Epidermal melanocyte (primary cell): ENCODE data around the gene ANAPC2.
A peak's percentile ranks its signal among the peaks of the same experiment; 100 is the strongest.
"Not testable (repeated sequence)": the region's sequence is repeated elsewhere in the genome, so short reads cannot be mapped to it uniquely, and the experiment has no call there.

Experiments used
- DNase-seq: peaks from one replicate; pipeline ENCODE4 v3.0.0; 2011; ENCODE audit warnings: low spot score; ENCODE audit not compliant: insufficient read length

ANAPC2 gene

DNA sequence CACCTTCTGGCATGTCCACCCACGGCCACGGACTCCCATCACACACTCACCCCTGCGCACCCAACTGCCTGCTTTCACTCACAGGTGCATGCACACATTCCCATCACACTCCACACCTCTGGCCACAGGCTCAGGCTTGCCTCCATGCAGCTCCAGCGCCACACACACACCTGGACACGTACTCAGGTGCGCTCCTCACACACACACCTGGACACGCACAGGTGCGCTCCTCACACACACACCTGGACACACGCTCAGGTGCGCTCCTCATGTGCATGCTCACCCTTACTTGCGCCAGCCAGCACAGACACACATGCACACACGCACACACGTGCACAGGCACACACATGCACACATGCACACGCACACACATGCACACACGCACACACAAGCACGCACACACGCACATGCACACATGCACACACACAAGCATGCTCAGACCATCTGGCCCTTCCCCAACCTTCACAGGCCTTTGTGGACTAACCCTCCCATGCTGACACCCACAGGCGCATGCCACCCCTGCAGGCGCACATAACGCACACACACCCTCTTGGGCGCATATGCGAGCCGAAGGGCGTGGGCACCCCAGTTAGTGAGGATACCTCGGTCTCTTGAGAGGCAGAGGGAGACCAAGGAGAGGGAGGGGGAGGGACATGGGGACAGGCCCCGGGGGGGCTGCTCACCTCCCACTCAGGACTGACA, 41.1 kb downstream of the ANAPC2 start:
- DNase-seq, result no peak

DNA sequence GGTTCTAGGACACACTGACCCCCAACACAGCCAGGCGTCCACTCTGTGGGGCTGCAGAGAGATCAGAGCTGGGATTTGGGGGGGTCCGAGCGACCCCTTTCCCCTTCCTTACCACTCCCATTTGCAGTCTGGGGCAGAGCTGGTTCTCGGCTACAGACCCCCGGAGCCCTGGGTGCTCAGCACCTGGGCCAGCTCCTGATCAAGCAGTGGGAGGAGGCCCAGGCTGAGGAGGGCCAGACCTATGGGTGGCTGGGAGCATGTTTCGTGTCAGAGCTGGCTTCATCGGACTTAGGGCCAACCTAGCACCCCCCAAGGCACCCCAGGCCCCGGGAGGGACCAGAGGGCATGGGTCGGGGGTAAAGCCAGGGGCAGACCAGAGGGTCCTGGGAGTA, 41.8 kb downstream of the ANAPC2 start:
- DNase-seq, result no peak

DNA sequence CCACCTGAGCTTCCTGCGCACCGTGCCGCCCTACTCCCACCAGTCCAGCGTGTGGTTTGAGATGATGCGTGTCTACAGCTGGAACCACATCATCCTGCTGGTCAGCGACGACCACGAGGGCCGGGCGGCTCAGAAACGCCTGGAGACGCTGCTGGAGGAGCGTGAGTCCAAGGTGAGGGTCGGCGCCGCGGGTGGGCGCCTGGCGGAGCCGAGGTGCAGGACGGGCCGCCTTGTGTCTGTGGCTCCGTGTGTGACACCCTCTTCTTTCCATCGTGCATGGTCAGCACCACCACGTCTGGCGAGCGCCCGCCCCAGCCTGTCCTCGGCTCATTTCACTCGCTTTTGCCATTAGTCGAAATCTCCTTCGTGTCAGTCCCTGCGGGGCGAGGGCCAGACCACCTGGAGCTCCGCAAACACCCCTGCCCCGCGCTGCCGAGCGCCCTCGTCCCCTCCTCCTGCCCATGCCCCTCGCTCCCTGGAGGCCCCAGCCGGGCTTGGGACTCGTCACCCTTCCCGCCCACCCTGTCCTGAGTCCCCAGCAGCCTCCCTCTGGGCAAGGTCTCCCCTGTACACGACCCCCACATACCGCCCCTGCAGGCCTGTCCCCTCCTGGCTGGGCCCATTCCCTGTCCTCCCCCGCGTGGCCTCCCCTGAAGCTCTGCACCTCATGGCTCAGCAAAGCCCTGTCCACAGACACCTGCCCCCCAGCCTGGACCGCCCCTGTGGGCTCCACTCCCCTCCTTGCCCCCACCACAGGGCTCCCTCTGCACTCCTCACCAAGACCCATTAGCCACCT, 42.4 kb downstream of the ANAPC2 start:
- no peak for DNase-seq

DNA sequence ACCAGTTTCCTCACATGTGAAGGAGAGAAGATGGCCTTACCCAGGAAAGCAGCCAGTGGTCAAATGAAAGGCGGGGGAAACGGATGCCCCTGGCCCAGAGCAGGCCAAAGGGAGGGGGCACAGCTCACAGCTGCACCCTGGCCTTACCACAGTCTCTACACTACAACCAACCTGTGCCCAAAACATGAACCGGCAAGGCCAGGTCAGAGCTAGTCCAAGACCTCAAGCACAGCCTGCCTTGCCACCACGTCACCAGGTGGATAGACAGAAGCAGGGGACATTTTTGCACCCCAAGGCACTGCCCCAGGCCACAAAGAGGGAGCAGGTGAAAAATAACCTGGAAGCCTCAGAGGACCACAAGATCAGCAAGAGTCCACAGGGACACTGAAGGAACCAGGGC, 44.9 kb downstream of the ANAPC2 start:
- DNase-seq, result no peak

GRCh38 chr9:137141976-137142936, 46.1 kb downstream of the ANAPC2 start:
- DNase-seq, result no peak

DNA sequence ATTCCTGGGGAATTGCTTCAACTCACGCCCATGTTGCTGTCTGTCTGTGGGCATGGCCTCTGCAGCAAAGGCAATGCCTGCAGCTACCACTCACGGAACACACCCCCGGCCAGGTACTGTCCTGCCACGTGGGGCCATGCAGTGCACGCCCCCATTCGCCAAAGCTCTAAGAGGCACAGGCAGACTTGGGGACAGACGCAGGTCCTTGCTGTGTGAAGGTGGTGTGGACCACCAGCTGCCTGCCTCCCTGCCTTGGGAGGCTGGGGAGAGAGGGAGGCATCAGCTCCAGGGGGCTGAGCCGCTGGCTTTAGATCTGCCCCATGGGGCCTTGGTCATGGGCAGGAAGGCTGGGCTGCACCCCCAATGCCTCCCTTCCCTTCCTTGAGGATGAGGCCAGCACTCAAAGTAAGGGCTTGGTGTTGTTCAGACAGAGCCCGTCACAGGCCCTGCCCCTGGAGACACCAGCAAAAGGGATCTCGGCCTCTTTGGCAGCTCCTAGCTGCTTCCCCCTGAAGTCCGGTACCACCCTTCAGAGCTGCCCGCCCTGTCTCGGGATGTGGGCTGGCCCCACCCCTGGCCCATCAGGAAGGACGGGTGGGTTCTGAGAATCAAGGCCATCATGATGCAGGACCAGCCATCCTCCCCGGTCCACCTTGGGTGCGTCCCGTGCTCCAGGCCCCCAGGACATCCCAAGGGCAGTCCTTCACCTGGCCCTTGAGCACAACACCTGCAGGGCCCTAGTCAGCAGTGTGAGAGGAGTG, 47.1 kb downstream of the ANAPC2 start:
- no peak for DNase-seq

DNA sequence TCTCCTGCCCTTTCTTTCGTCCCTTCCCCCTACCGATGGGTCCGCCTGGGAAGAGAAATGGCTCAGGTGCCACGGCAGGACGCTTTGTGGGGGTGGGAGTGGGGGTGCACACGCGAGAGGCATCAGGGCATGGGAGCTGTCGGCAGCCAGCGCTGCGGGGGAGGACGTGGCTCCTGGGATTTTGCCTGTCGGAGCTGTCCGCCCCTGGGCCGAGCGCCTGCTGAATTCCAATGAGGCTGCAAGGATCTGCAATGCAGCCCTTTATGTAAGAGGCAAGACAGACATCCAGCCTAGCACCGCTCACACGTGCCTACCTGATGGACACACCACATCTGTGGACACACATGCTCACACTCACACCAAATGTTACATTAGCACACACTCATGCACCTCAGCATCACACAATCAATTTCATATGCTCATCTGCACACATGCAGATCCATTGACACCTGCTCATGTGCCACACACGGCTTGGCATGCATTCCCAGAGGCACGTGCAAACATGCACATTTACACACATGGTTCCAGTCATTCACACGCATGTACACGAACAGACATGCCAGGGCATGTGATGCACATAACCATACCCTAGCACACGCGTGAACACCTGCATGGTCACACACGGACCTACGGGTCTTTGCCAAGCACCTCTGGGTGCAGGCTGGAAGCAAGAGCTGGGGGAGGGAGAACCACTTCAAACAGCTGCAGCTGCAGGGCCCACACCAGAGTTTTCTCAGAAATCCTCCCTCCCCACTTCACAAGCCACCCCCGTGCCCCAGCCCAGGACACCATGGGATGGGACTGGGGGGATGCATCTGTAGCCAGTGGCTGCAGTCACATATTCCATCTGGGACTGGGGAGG, 48.0 kb downstream of the ANAPC2 start:
- DNase-seq, result no peak

DNA sequence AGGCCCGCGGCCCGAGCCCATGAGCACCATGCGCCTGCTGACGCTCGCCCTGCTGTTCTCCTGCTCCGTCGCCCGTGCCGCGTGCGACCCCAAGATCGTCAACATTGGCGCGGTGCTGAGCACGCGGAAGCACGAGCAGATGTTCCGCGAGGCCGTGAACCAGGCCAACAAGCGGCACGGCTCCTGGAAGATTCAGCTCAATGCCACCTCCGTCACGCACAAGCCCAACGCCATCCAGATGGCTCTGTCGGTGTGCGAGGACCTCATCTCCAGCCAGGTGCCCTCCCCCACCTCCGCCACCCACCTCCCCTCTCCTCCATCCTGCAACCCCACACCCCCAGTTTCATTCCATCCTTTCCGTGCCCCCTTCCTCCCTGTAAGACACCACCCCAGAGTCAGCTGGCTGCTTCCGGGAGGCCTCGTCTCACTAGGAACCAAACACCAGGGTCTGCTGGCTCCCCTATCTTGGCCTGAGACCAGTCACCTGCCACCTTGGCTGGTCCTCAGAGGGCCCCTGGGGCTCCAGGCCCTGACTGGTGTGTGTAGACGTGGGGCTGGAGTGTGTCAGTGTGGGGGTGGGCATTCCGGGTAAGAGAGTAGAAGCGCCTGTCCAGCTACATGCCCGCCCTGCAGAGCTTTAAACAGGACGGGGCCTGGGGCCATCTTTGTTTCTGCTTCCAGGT, 48.8 kb downstream of the ANAPC2 start:
- no peak for DNase-seq

DNA sequence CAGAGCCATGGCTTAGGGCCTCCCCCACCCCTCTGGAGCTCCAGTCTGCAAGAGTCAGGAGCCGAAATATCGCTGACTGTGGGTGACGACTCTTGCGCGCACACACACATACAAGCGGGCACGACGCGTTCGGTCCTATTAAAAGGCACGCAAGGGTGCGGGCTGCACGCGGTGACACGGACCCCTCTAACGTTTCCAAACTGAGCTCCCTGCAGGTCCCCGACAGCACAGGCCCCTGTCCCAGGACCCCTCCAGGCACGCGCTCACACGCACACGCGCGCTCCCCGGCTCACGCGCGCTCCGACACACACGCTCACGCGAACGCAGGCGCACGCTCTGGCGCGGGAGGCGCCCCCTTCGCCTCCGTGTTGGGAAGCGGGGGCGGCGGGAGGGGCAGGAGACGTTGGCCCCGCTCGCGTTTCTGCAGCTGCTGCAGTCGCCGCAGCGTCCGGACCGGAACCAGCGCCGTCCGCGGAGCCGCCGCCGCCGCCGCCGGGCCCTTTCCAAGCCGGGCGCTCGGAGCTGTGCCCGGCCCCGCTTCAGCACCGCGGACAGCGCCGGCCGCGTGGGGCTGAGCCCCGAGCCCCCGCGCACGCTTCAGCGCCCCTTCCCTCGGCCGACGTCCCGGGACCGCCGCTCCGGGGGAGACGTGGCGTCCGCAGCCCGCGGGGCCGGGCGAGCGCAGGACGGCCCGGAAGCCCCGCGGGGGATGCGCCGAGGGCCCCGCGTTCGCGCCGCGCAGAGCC, 49.5 kb downstream of the ANAPC2 start, which contains the start of gene GRIN1:
Gene GRIN1 (plus strand): TSS at position 433 of the 746 bp plus-strand sequence. CDS start 333 bp downstream, outside the sequence.
- DNase-seq, result peak; percentile 61

- no peak for DNase-seq
Measured at GRCh38 chr9:137138058-137138721, 50.2 kb downstream of the ANAPC2 start.

DNA sequence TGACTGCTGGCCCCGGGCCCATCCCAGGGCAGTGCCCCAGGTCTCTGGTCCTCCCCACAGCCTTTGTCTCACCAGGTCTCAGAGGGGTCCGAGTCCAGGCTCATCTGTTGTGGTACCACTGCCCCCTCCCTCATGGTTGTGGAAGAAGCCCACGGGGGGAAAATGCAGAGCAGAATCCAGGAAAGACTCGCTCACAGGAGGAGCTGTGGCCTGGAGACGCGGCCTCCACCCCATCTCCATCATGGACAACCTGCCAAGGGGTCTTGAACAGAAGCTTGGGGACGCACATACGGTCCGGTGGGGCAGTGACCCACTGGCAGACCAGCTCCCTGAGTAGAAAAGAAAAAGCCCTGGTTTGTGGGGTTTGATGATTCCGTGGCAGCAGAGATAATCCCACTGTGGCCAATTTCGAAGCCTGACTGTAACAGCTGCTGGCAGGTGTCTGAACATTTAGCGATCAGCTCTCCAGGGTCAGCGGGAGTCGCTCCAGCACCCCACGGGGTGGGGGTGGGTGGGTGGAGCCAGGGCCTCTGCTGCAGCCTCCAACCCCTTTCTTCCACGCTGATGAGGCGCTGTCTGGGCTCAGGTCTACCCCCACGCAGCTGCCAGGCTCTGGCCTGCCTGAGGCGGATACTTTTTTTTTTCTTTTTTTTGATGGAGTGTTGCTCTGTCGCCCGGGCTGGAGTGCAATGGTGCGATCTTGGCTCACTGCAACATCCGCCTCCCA, 51.3 kb downstream of the ANAPC2 start:
- DNase-seq, result no peak

- no peak for DNase-seq
Measured at GRCh38 chr9:137136261-137136880, 52.0 kb downstream of the ANAPC2 start.

- not testable (repeated sequence) for DNase-seq
Measured at GRCh38 chr9:137135154-137135553, 53.2 kb downstream of the ANAPC2 start.

DNA sequence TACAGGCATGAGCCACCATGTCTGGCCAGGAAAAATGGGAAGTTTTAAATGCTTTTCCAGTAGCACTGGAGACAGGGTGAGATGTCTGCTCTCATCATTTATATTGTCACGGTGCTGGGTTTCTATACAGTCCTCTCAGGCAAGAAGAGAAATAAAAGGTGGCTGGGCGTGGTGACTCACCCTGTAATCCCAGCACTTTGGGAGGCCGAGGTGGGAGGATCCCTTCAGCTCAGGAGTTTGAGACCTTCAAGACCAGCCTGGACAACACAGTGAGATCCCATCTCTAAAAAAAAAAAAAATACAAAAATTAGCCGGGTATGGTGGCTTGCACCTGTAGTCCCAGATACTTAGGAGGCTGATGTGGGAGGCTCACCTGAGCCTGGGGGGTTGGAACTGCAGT, 54.2 kb downstream of the ANAPC2 start:
- no peak for DNase-seq

GRCh38 chr9:137130176-137130755, 58.1 kb downstream of the ANAPC2 start:
- no peak for DNase-seq

- peak; percentile 100 for DNase-seq
Measured at GRCh38 chr9:137129456-137130175, 58.7 kb downstream of the ANAPC2 start.
